H9 (cell line): ENCODE measurements around the gene HPRT1. TPM values are rescaled to one million over a fixed set of nuclear protein-coding genes. Genes with fewer than 3 reads are reported as not detected.
A peak's percentile ranks its signal among the peaks of the same experiment; 100 is the strongest.

Experiments used
- DNase-seq: peaks from one replicate; pipeline ENCODE4 v3.0.0-alpha.2; 2017
- H2AFZ ChIP-seq: one replicate; pipeline ENCODE4 v1.6.1; 2013; ENCODE audit warnings: mild to moderate bottlenecking, low read length, control low read depth, moderate library complexity
- H2AK5ac ChIP-seq: 2 replicates; pipeline ENCODE4 v1.6.1; 2013; ENCODE audit warnings: low read length, control low read depth, mixed read lengths; ENCODE audit not compliant: insufficient read length
- H2BK120ac ChIP-seq: one replicate; pipeline ENCODE4 v1.6.1; 2013; ENCODE audit warnings: low read depth, mild to moderate bottlenecking, low read length, control low read depth, inconsistent platforms; ENCODE audit not compliant: poor library complexity, severe bottlenecking
- H2BK12ac ChIP-seq: 2 replicates; pipeline ENCODE4 v1.6.1; 2013; ENCODE audit warnings: low read length, control low read depth, mixed read lengths, low read depth; ENCODE audit not compliant: insufficient read length
- H2BK15ac ChIP-seq: 2 replicates; pipeline ENCODE4 v1.6.1; 2013; ENCODE audit warnings: low read depth, low read length, control low read depth
- H2BK20ac ChIP-seq: one replicate; pipeline ENCODE4 v1.6.1; 2013; ENCODE audit warnings: low read depth, mild to moderate bottlenecking, low read length, control low read depth, inconsistent platforms; ENCODE audit not compliant: poor library complexity, severe bottlenecking
- H2BK5ac ChIP-seq: 2 replicates; pipeline ENCODE4 v1.6.1; 2013; ENCODE audit warnings: low read length, control low read depth, mixed read lengths; ENCODE audit not compliant: insufficient read length
- H3K14ac ChIP-seq: 2 replicates; pipeline ENCODE4 v1.6.1; 2013; ENCODE audit warnings: low read length, control low read depth; ENCODE audit not compliant: insufficient read depth
- H3K18ac ChIP-seq: 2 replicates; pipeline ENCODE4 v1.6.1; 2013; ENCODE audit warnings: low read depth, mild to moderate bottlenecking, mixed read lengths, low read length, control low read depth; ENCODE audit not compliant: insufficient read length
- H3K23ac ChIP-seq: 2 replicates; pipeline ENCODE4 v1.6.1; 2013; ENCODE audit warnings: low read length, control low read depth, mixed read lengths, low read depth; ENCODE audit not compliant: insufficient read length
- H3K23me2 ChIP-seq: 2 replicates; pipeline ENCODE4 v1.6.1; 2013; ENCODE audit warnings: low read depth, mild to moderate bottlenecking, mixed read lengths, low read length, control low read depth; ENCODE audit not compliant: insufficient read length, poor library complexity, severe bottlenecking
- H3K27ac ChIP-seq: 2 replicates; pipeline ENCODE4 v1.5.1; 2013; ENCODE audit warnings: low read length, control low read depth, mixed read lengths, low read depth; ENCODE audit not compliant: insufficient read length
- H3K27me3 ChIP-seq: 2 replicates; pipeline ENCODE4 v1.6.1; 2013; ENCODE audit warnings: low read length, control low read depth, inconsistent platforms; ENCODE audit not compliant: insufficient read depth
- H3K4ac ChIP-seq: 2 replicates; pipeline ENCODE4 v1.6.1; 2013; ENCODE audit warnings: low read depth, mild to moderate bottlenecking, control low read depth, inconsistent platforms, low read length, moderate library complexity
- H3K4me1 ChIP-seq: 2 replicates; pipeline ENCODE4 v1.6.1; 2013; ENCODE audit warnings: low read length, control low read depth, inconsistent platforms; ENCODE audit not compliant: insufficient read depth
- H3K4me2 ChIP-seq: 2 replicates; pipeline ENCODE4 v1.6.1; 2013; ENCODE audit warnings: low read length, control low read depth, mixed read lengths; ENCODE audit not compliant: insufficient read length, insufficient read depth
- H3K56ac ChIP-seq: 2 replicates; pipeline ENCODE4 v1.6.1; 2013; ENCODE audit warnings: low read depth, mild to moderate bottlenecking, mixed read lengths, low read length, control low read depth; ENCODE audit not compliant: insufficient read length
- H3K79me1 ChIP-seq: 2 replicates; pipeline ENCODE4 v1.6.1; 2013; ENCODE audit warnings: low read depth, mild to moderate bottlenecking, moderate library complexity, low read length, control low read depth, inconsistent platforms; ENCODE audit not compliant: insufficient read depth, poor library complexity, severe bottlenecking
- H3K79me2 ChIP-seq: 2 replicates; pipeline ENCODE4 v1.6.1; 2013; ENCODE audit warnings: low read length, control low read depth, inconsistent platforms; ENCODE audit not compliant: insufficient read depth
- H3K9ac ChIP-seq: 2 replicates; pipeline ENCODE4 v1.6.1; 2013; ENCODE audit warnings: low read length, control low read depth, mixed read lengths; ENCODE audit not compliant: insufficient read length; ENCODE audit errors: extremely low read depth
- H3K9me3 ChIP-seq: one replicate; pipeline ENCODE4 v1.6.1; 2013; ENCODE audit warnings: low read depth, low read length, inconsistent platforms; ENCODE audit not compliant: control insufficient read depth
- H3T11ph ChIP-seq: one replicate; pipeline ENCODE4 v1.6.1; 2013; ENCODE audit warnings: mild to moderate bottlenecking, low read length, control low read depth, inconsistent platforms
- H4K20me1 ChIP-seq: one replicate; pipeline ENCODE4 v1.6.1; 2013; ENCODE audit not compliant: control insufficient read depth, insufficient read length, insufficient read depth
- H4K5ac ChIP-seq: 2 replicates; pipeline ENCODE4 v1.6.1; 2013; ENCODE audit warnings: low read depth, mild to moderate bottlenecking, mixed read lengths, low read length, control low read depth; ENCODE audit not compliant: insufficient read length
- H4K8ac ChIP-seq: replicated peaks from 2 replicates; pipeline ENCODE4 v1.6.1; 2013; ENCODE audit warnings: low read length, control low read depth, mixed read lengths, low read depth; ENCODE audit not compliant: insufficient read length
- H4K91ac ChIP-seq: 2 replicates; pipeline ENCODE4 v1.6.1; 2013; ENCODE audit warnings: low read depth, mild to moderate bottlenecking, moderate library complexity, mixed read lengths, low read length, control low read depth; ENCODE audit not compliant: insufficient read length
- H3K27ac Mint-ChIP-seq, 3 experiments: 2 replicates in 2 of 3; 3 replicates in 1 of 3; pipeline ENCODE4 v1.8.0; 2020 to 2021; ENCODE audit warnings: mixed read lengths in 3 of 3, mild to moderate bottlenecking in 1 of 3, moderate library complexity in 1 of 3
- H3K27me3 Mint-ChIP-seq: 2 replicates; pipeline ENCODE4 v1.8.0; 2021; ENCODE audit warnings: low read depth, mild to moderate bottlenecking, moderate library complexity, mixed read lengths
- H3K36me3 Mint-ChIP-seq, 3 experiments: 2 replicates in 2 of 3; 3 replicates in 1 of 3; pipeline ENCODE4 v1.8.0; 2020 to 2021; ENCODE audit warnings: low read depth in 3 of 3, mixed read lengths in 3 of 3; ENCODE audit not compliant: insufficient read depth in 1 of 3
- H3K4me1 Mint-ChIP-seq, 2 experiments: 2 replicates each; pipeline ENCODE4 v1.8.0; 2020; ENCODE audit warnings: mixed read lengths in 2 of 2
- H3K4me3 Mint-ChIP-seq, 2 experiments: 2 replicates in 1 of 2; 3 replicates in 1 of 2; pipeline ENCODE4 v1.8.0; 2020 to 2021; ENCODE audit warnings: mild to moderate bottlenecking in 2 of 2, mixed read lengths in 2 of 2, moderate library complexity in 1 of 2
- H3K9me3 Mint-ChIP-seq, 2 experiments: 2 replicates in 1 of 2; 3 replicates in 1 of 2; pipeline ENCODE4 v1.8.0; 2020; ENCODE audit warnings: mild to moderate bottlenecking in 2 of 2, mixed read lengths in 2 of 2, moderate library complexity in 1 of 2
- WGBS: extraction: QIAGEN DNeasy Blood & Tissue Kit; methylation state at CpG from one replicate; pipeline ENCODE4 v1.1.7; 2013; ENCODE audit warnings: missing lambda C conversion rate, low lambda C conversion rate, mixed read lengths; ENCODE audit not compliant: insufficient read length; ENCODE audit errors: extremely low coverage; 5-methylcytosine and 5-hydroxymethylcytosine counted together
- long read RNA-seq: library from polyadenylated mRNA; unstranded; transcript quantifications from one replicate; pipeline ENCODE4 v2.0.0, GENCODE V29; 2020
- total RNA-seq: library from RNA; stranded (reverse); gene quantifications from 2 replicates; pipeline ENCODE4 v1.2.1, GENCODE V29; 2021
- TF ChIP-seq, protein P1 (sequence below): fragments of 200-600 bp; sonication (generic); conservative IDR thresholded peaks from 3 replicates; pipeline ENCODE4 v1.8.0; 2021; ENCODE audit warnings: antibody characterized with exemption, mild to moderate bottlenecking

Gene HPRT1, protein sequence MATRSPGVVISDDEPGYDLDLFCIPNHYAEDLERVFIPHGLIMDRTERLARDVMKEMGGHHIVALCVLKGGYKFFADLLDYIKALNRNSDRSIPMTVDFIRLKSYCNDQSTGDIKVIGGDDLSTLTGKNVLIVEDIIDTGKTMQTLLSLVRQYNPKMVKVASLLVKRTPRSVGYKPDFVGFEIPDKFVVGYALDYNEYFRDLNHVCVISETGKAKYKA
- 37.9 and 39.2 TPM in 2 replicates for total RNA-seq
- long read RNA-seq, transcript HPRT1-201 (9 exons, 1,407 nt): major isoform, 17 of 17 reads
- long read RNA-seq, partial matches to known transcripts: 0 of 17 reads
- long read RNA-seq, other reads (novel, unspliced or antisense): 0 of 17 reads

DNA sequence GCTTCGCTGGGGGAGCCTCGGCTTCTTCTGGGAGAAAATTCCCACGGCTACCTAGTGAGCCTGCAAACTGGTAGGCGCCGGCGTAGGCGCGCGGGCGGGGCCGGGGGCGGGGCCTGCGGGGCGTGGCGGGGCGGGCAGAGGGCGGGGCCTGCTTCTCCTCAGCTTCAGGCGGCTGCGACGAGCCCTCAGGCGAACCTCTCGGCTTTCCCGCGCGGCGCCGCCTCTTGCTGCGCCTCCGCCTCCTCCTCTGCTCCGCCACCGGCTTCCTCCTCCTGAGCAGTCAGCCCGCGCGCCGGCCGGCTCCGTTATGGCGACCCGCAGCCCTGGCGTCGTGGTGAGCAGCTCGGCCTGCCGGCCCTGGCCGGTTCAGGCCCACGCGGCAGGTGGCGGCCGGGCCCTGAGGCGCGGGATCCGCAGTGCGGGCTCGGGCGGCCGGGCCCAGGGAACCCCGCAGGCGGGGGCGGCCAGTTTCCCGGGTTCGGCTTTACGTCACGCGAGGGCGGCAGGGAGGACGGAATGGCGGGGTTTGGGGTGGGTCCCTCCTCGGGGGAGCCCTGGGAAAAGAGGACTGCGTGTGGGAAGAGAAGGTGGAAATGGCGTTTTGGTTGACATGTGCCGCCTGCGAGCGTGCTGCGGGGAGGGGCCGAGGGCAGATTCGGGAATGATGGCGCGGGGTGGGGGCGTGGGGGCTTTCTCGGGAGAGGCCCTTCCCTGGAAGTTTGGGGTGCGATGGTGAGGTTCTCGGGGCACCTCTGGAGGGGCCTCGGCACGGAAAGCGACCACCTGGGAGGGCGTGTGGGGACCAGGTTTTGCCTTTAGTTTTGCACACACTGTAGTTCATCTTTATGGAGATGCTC lies at the start of gene HPRT1:
TSS of gene HPRT1 (plus strand) at position 161 of the 857 bp plus-strand sequence. CDS start at position 308, 147 bp downstream.
- H3K4me2 ChIP-seq: peak within 1 kb of the TSS; percentile 66
- Mint-ChIP-seq H3K4me1 (0 out of 4 replicates have a peak, but pooled peaks cover 3 to 8% of the 10 kb centered on the region in 2 experiments), H3K9me3 (peaks cover 0 to 51% of the 10 kb centered on the region in 2 experiments; a peak in 3 of 5 replicates), H3K36me3 (peaks cover 6 to 7% (median 6%) of the 10 kb centered on the region in 3 experiments; a peak in 5 of 7 replicates), H3K27me3 (no peaks in the 10 kb centered on the region), H3K27ac (peak within 1 kb of the TSS; percentile 78 to 96 (median 95); a peak in 6 of 7 replicates), H3K4me3 (peak within 1 kb of the TSS; percentile 83 to 94)
- no peak within 1 kb of the TSS for H2AFZ ChIP-seq
- no peak within 1 kb of the TSS for H3K56ac ChIP-seq
- no peaks in the 10 kb centered on the region for H3K79me1 ChIP-seq
- H3K27ac ChIP-seq: peak within 1 kb of the TSS; percentile 56
- no peak within 1 kb of the TSS for H2BK12ac ChIP-seq
- no peaks in the 10 kb centered on the region for H3K23me2 ChIP-seq
- H2BK15ac ChIP-seq: peak within 1 kb of the TSS; percentile 69; the same call in 1 of the 2 replicates
- H2BK5ac ChIP-seq: no peak within 1 kb of the TSS
- WGBS: no CpG with 5 or more reads among the region's 85 CpGs
- H3K4me1 ChIP-seq: no peaks in the 10 kb centered on the region
- H3K9me3 ChIP-seq: no peaks in the 10 kb centered on the region
- peaks cover 8% of the 10 kb centered on the region; the same call in 1 of the 2 replicates for H3K79me2 ChIP-seq
- H4K5ac ChIP-seq: no peak within 1 kb of the TSS
- H2BK120ac ChIP-seq: no peak within 1 kb of the TSS
- H4K8ac ChIP-seq: no peak within 1 kb of the TSS
- H2BK20ac ChIP-seq: no peak within 1 kb of the TSS
- DNase-seq: peak; percentile 85
- no peak within 1 kb of the TSS for H3T11ph ChIP-seq
- no peak within 1 kb of the TSS for H3K23ac ChIP-seq
- H4K20me1 ChIP-seq: no peaks in the 10 kb centered on the region
- no peaks in the 10 kb centered on the region for H3K27me3 ChIP-seq
- H3K4ac ChIP-seq: no peak within 1 kb of the TSS
- no peak within 1 kb of the TSS for H2AK5ac ChIP-seq
- H3K9ac ChIP-seq: peak within 1 kb of the TSS; percentile 73
- TF ChIP-seq, protein P1, sequence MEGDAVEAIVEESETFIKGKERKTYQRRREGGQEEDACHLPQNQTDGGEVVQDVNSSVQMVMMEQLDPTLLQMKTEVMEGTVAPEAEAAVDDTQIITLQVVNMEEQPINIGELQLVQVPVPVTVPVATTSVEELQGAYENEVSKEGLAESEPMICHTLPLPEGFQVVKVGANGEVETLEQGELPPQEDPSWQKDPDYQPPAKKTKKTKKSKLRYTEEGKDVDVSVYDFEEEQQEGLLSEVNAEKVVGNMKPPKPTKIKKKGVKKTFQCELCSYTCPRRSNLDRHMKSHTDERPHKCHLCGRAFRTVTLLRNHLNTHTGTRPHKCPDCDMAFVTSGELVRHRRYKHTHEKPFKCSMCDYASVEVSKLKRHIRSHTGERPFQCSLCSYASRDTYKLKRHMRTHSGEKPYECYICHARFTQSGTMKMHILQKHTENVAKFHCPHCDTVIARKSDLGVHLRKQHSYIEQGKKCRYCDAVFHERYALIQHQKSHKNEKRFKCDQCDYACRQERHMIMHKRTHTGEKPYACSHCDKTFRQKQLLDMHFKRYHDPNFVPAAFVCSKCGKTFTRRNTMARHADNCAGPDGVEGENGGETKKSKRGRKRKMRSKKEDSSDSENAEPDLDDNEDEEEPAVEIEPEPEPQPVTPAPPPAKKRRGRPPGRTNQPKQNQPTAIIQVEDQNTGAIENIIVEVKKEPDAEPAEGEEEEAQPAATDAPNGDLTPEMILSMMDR: no peak
- peak within 1 kb of the TSS; percentile 78 for H3K18ac ChIP-seq
- H3K14ac ChIP-seq: peak within 1 kb of the TSS; percentile 89
- no peak within 1 kb of the TSS for H4K91ac ChIP-seq
